GM18499 (cell line): ENCODE results near the gene C1orf210.

Source experiments
- ATAC-seq: cut with Tn5 transposase; IDR thresholded peaks from one replicate; pipeline ENCODE4 v1.9.1; 2021; ENCODE audit warnings: moderate number of reproducible peaks; ENCODE audit not compliant: insufficient read depth, unreplicated experiment

C1orf210 gene

DNA sequence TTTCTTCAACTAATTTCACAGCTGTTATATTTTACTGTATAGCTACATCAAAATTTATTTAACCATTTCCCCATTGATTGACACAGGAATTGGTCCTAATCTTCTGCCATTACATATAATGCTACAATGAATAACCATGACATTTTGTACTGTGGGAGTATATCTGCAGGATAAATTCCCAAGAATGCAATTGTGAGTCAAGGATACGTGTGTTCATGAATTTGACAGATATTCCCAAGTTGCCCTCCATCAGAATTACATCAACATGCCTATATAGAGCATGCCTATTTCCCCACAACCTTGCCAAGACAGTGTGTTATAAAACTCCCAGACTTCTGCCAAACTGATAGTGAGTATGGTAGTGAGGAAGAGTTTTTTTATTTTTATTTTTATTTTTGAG is 12.7 kb upstream of the C1orf210 start:
- no peak for ATAC-seq

DNA sequence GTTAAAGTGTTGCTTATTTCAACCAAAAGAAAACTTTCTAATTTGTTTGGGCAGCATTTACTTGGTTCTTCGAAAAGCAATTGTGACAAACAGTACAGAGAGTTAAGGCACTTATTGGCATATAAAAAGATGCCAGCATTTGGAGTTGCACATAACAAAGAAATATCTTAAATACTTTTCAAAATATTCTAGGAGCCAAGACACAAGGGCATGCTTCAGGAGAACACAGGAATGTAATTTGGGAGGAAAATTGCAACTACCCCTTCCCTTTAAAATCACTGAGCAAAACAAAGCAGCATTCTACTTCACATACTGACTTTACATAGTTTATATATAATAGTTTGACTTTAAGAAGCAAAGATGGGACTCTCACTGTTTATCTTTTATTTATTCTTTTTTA is 10.8 kb upstream of the C1orf210 start:
- ATAC-seq = no peak

DNA sequence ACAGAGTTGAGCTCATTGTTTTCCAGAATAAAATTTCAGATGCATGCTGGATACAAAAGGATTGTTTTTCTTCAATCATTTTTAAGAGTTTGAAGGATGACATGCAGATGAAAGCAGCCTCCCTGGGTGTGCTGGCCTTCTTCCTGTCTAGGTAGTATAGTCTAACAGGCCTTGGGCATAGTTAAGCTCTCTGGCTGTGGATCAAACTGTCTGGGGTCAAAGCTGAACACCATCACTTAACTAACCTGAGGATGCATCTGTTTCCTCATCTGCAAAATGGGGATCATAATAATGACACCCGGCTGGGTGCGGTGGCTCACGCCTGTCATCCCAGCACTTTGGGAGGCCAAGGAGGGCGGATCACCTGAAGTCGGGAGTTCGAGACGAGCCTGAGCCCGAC is 9.4 kb upstream of the C1orf210 start:
- ATAC-seq = no peak

DNA sequence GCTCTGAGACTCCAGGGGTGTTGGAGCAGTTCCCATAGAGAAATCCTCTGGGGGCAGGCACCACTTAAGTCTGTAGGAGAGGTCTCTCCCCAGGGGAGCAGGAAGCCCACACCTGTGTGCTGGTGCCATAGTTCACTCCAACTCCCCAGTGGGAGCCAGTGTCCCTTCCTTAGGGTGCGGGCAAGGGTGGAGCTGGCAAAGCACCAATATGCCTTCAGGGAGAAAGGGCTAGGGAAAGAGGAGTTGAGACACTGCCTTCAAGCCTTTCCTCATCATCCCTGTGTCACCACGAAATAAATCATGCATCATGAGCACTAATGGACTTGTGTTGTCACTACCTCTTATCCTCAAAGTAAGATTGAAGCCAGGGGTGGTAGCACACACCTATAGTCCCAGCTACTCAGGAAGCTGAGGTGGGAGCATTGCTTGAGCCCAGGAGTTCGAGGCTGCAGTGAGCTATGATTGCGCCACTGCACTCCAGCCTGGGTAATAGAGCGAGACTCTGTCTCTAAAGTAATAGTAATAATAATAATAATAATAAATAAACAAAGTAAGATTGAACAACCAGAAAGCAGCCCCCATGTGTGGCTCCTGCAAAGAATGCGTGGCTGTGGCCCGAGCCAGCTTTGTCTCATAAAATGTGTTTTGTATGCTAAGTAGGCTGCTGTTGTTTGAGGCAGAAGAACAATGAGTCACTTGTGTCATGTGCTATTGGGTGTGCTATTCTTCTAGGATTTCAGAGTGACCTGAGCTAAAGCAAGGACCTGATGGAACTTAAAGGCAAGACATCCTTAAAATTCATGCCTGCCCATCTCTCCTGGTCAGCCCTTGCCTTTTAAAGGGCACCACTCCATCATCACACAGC is 8.7 kb upstream of the C1orf210 start:
- no peak for ATAC-seq

DNA sequence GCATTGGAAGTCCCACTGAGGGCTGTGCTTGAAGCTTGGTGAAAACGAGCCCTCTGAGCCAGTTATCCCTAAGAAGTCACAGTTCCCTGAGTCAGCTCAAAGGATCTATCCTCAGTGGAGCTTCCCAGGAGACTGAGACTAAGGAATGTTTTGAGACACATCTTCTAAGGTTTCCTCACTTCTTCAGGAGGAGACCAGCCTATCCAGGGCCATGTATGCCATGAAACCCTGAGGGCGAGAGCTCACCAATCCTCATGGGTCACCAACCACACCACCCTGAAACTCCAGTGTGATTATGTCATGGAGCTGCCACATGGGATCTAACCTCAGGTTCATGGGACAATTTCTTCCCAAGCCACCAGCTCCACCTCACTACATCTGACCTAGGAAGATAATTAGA is 7.8 kb upstream of the C1orf210 start:
- no peak for ATAC-seq

DNA sequence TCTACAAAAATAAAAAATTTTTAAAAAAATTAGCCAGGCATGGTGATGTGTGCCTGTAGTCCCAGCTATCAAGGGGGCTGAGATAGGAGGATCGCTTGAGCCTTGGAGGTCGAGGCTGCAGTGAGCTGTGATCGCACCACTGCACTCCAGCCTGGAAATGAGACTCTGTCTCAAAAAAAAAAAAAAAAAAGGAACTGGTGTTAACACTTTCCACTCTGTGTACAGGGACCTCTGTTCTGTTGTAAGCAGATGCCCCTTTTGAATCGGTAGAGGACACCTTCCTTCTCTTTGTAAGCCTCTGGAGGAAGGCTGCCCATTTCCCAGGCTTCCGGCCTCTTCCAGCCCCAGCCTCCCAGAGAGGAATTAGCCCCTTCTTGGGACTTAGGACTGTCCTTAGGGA is 7.3 kb upstream of the C1orf210 start:
- no peak for ATAC-seq

DNA sequence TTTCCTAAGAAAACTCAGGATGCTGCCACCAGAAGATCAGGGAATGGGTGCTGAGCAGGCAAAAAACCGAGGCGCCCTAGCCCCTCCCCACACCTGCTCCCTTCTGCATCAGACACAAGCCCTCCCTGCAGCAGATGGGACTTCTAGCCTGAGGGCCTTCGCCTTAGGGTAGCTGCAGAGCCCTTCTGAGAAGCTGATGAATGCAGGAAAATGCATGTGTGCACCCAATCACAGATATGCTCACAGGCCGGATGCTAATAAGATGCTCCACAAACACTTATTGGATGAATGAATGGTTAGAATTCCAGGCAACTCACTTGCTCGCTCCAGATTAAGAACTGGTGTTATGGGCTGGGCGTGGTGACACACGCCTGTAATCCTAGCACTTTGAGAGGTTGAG is 6.8 kb upstream of the C1orf210 start:
- no peak for ATAC-seq

DNA sequence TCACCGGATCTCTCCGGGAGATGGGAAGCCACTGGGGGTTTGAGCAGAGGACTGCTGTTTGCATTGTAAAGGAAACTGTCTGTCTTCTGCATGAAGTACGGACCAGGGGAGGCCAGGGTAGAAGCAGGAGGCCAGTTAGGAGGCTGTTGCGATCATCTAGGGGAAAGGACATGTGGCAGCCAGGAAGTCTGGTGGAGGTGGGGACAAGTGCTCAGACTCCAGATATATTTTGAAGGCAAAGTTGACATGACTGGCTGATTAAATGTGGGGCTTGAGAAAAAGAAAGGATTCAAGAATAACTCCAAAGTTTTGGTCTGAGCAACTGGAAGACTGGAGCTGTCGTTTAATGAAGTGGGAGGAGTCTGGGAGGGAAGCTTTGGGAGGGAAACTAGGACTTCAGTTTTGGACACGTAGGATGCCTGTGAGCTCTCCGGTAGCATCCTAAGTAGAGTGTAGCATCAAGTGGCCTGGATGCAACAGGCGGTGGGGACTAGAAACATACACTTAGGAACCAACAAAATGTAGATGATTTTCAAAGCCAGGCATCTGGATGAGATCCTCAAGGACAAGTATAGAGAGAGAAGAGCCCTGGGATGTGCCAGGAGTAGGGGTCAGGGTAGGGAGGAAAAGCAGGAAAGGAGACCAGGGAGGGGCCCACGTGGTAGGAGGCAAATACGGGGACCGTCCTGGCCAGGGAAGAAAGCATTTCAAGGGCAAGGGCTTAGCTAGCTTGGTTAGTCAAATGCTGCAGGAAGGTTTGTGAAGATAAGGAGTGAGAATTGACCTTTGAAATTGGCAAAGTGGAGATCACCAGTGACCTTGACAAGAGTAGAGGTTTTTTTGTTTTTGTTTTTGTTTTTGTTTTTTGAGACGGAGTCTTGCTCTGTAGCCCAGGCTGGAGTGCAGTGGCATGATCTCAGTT is 3.7 kb upstream of the C1orf210 start:
- ATAC-seq = no peak

DNA sequence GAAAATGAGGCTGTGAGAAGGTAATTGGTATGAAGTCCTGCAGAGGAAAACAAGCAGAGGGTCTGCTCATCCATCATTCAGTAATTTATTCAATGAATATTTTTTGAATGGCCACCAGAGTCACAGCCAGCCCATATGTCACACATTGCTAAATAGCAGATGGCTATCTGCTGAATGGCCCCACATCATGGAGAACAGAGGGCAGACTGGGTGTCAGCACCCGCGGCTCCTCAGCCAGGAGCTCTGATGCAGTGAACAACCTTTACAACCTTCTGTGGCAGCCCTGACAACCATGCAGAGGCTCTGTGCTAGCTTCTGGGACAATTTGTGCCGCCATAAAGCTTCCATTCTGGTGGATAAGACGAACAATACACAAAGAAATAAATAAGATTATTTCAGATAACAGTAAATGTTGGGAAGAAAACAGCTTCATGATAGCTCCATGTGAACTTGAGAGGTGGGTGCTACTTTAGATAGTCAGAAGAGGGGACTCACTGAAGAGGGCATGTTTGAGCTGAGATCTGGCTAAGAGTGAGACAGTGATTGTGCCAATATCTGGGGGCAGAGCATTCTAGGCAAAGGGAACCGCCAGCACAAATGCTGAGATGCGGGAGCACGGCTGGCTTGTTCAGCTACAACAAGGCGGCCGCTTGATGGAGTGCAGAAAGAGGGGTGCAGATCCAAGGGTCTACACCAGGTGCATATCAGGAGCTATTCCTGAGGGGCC is 2.8 kb upstream of the C1orf210 start:
- no peak for ATAC-seq

DNA sequence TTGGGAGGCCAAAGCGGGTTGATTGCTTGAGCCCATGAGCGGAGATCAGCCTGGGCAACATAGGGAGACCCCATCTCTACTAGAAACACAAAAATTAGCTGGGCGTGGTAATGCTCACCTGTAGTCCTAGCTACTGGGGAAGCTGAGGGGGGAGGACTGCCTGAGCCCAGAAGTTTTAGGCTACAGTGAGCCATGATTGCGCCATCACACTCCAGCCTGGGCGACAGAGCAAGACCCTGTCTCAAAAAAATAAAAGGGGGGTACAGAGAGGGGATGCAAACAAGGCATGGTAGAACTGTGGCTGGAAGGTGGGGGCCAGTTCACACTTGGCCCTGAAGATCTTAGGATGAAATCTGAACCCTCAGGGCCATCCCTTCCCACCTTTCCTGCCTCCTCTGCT is 1.2 kb upstream of the C1orf210 start:
- no peak for ATAC-seq

DNA sequence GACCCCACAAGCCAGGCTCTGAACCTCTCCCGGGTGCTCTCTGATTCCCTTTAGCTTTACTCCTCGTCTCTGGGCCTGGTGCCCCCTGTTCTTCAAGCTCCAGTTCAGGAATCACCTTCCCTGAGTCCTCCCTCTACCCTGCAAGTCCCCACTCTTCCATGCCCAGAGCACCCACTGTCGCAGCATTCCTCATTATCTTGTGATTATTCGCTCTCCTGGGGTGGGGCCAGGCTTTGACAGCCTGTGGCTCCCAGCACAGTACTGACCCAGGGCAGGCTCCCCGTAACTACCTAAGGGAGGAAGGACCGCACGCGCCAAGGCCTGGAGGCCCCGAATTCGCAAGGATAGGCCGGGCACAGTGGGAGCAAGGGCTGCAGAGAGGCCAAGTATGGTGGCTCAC is 734 bp upstream of the C1orf210 start:
- ATAC-seq = no peak

DNA sequence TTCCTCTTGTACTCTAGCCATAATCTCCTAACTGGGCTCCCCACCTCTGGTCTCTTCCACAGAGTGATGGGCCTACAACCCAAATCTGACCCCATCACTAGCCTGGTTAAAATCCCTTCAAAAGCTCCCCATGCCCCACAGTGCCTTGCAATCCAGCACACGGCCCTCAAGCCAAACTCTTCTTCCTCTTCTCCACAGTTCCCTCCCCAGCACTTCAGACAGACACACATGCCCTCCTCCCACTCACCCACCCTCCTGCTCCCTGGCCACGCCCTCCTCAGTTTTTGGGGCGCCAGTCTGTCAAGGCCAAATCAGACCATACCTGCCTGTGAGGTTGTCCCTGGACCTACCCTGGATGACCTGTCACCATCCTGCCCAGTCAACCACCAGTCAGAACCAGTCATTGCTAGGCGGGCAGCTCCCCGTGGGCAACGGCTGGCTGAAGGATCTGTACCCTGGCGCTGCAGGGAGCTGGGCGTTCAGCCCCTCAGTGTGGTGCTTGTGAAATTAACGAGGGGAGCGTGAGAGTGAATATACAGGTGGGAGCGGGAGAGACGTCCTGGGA is 753 bp downstream of the C1orf210 start:
- ATAC-seq = no peak

DNA sequence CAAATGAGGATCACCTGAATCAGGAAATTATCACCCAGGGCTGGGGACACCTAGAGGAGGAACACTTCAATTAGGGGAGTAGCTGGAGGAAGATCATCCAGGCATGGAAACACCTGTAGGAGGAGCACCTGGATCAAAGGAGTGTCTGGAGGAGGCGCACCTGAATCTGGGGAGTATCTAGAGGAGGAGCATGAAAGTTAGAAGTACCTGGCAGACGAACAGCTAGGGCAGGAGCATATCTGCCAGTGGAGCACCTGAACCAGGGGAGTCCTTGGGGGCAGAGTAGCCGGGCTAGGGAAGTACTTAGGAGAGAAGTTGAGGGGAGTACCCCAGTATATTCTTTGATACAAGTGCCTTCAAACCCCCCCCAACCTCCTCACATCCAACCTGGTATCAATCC is 1.3 kb downstream of the C1orf210 start:
- ATAC-seq = no peak

DNA sequence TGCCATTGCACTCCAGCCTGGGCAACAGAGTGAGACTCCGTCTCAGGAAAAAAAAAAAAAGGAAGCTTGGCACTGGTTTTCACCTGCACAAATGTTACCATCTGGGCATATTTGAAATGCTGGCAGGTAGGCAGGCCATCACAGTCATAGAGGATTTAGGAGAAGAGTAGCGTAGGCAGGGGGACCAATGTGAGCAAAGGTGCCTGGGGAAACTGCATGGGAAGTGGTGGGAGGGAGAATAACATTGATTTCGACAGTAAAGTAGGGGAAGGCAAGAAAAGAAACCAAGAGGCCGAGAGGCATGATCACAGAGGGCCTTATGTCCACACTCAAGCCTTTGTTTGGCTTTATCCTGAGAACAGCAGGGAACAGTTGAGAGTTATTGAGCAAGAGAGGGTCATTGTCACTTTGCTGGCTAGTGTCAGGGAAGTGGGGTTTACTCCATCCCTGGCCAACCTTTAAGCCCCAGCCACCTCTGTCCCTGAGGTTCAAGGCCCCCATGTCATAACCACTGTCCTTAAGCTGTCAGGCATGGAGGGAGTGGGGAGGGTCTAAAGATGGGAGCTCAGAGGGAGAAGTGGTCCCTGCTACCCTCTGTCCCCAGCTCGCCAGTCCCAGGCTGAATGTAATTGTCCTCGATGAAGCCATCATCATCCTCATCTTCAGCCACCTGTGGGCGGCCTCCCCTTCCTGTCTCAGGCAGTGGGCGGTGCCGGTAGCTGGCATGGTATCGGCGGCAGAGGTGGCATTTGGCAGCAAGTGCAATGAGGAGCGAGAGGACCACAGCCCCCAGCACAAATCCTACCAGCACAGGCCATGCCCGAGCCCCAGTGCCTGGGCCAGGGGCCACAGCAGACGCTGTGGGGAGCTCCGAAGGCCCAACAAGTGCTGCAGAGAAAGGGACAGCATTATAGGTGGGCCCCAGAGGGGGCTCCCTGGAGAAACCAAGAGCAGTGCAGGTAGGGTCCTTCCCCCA is 2.9 kb downstream of the C1orf210 start:
- no peak for ATAC-seq

DNA sequence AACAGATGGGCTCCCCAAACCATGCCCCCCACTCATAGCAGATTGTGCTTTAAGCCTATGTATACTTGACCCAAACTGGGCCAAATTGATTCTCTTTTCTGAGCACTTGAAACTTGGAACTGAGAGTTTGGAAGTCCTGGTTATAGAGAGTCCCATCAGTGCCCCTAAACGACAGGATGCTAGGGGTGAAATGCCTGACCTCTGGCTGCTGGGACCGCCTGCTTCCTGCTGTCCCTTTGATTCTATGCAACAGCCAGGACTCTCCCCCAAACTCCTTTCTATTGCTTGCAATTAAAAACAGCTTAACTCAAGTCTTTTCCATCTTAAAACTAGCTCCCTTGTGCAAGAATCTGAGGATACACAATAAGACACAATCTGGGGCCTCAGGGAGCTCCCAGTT is 4.7 kb downstream of the C1orf210 start:
- no peak for ATAC-seq

DNA sequence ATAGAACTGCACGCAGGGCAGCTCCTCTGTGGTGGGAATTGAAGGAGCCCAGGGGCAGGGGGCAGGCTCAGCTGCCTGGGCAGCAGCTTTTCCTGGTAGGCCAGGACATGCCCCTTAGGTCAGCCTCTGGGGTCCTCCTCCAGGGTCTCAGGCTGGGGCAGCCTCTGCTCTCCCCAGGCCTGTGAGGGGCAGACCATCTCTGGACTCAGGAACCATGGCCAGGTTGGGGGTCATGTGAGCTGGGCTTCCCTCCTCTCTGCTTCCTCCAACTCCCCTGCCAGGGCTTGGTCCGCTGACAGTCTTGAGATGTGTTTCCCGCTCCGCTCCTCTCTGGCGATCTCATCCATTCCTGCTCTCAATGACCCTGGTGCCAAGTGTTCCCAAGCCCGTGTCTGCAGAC is 5.7 kb downstream of the C1orf210 start:
- no peak for ATAC-seq

DNA sequence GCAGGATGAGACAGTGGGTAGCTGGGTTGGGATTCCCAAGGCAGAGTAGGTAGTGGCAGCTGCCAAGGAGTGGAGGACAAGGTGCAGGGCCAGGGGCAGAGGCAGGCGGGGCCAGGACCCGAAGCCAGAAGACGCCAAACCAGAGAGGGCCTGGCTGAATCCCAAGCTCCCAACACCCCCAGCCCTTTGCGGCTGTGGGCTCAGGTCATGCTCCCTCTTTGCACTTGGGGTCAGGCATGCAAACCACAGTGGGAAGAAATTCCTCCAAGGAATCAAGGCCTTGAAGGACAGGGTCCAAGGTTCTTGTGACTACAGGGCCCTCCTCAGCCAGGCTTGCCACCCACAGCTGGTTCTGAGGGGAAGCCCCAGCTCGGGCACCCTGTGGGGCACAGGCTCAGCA is 6.2 kb downstream of the C1orf210 start:
- ATAC-seq = no peak

DNA sequence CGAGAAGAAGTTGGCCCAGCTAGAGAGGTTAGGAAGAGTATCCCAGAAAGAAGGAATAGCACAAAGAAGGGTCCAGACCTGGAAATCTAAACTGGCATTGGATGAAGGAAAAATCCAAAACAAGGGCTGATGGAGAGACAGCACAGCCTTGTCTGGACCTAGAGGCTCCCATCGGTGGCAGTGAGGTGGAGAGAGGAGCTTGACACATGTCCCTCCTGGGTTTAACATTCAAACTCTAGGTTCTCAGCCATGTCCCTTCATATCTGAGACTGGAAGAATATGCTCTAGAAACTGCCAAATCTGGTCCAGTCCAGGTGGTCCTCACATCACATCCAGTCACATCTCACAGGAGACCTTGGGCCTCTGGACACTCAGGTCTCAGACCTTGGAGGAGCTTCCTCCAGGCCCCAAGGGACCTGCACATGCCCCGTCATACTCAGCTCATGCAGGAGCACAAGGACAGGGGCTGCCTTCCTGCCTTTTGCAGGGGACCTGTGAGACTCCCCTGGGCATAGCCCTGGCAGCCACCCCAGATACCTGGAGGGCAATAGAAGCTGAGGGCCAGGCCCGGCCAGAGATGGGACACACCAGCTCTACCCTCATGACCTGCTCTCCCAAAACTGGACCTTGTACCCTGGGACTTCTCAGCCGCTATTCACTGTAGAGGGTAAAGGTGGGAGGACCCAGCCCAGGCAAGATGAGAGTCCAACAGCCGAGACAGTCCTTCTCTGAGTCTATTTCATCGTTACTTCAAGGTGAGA is 8.1 kb downstream of the C1orf210 start:
- ATAC-seq = no peak

DNA sequence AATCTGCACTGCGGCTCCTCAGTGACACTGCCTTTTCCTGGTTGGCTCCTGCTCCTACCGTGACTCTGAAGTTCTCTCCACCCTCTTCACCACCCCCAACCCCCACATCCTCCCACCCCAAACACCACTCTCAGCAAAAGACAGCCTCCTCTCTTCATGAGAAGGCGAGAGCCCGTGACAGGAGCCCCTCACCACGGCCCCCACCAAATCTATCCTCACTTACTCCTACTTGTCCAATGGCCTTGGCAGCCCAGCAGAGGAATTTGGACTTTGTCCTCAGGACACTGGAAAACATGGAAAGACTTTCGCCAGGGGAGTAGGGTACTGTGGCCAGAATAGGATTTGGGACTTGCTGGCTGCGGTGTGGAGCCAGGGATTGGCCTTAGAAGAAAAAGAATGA is 8.7 kb downstream of the C1orf210 start:
- no peak for ATAC-seq
